Effector memory CD4-positive, alpha-beta T cell (primary cell): Measurements from ENCODE around the gene CENPQ.

Experiments used
- DNase-seq, 3 donors: peaks; one replicate each; pipeline ENCODE4 v3.0.0-alpha.2; 2020
- H3K27ac ChIP-seq: 2 replicates; pipeline ENCODE4 v1.7.0; 2013; ENCODE audit warnings: mild to moderate bottlenecking, low read length, moderate library complexity; ENCODE audit not compliant: insufficient read depth, poor library complexity, severe bottlenecking
- H3K27me3 ChIP-seq: replicated peaks from 2 replicates; pipeline ENCODE4 v1.7.0; 2013; ENCODE audit warnings: mild to moderate bottlenecking, low read length; ENCODE audit not compliant: insufficient read depth, control insufficient read depth, poor library complexity, severe bottlenecking
- H3K36me3 ChIP-seq: 2 replicates; pipeline ENCODE4 v1.7.0; 2013; ENCODE audit warnings: mild to moderate bottlenecking, low read length, moderate library complexity; ENCODE audit not compliant: control insufficient read depth, insufficient read depth
- H3K4me1 ChIP-seq: 2 replicates; pipeline ENCODE4 v1.7.0; 2013; ENCODE audit warnings: low read length, mild to moderate bottlenecking; ENCODE audit not compliant: control insufficient read depth, insufficient read depth, poor library complexity, severe bottlenecking
- H3K4me3 ChIP-seq: 2 replicates; pipeline ENCODE4 v1.7.0; 2013; ENCODE audit warnings: low read length, low read depth, mild to moderate bottlenecking; ENCODE audit not compliant: insufficient read depth, poor library complexity, severe bottlenecking
- H3K9me3 ChIP-seq: 2 replicates; pipeline ENCODE4 v1.7.0; 2013; ENCODE audit warnings: mild to moderate bottlenecking, low read length, moderate library complexity; ENCODE audit not compliant: control insufficient read depth

Gene CENPQ

DNA sequence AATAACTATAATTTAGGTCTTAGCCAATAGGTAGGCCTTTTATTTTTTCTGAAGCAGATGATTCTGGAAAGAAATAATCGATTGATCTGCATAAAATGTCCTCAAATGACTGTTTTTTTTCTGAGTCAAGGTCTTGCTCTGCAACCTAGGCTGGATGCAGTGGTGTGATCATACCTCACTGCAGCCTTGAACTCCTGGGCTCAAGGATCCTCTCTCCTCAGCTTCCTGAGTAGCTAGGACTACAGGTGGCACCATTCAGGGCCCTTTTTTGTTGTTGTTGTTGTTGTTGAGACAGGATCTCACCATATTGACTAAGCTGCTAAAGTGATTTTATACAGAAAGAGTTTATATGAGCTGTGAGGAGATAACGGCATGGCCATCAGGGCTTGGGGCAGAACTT lies 54.7 kb downstream of the CENPQ start:
- Histone ChIP-seq H3K36me3 (no peaks in the 10 kb centered on the region), H3K27me3 (peaks cover 3% of the 10 kb centered on the region), H3K4me1 (no peaks in the 10 kb centered on the region), H3K9me3 (no peaks in the 10 kb centered on the region), H3K4me3 (no peak overlapping the region), H3K27ac (no peak overlapping the region)
- no peak for DNase-seq

DNA sequence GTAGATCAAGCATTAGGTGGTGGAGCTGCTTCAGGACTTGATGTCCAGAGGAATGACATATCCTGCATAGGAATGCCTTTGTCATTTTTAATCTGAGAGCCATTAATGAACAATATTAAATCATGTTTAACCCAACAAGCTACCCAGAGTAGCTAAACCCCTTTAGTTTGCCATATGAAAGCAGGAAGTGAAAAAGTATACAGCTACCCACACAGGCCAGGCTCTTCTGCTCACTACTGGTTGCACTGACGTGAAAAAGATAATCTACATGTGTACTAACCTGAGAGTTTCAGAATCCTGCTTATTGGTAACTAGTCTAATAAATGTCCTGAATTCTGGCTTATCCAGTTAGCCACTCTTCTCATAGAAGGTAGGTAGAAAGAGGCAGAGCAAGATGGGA lies 56.5 kb downstream of the CENPQ start:
- no peak for DNase-seq
- H3K27ac ChIP-seq, result no peak overlapping the region
- H3K4me3 ChIP-seq, result no peak overlapping the region
- H3K27me3 ChIP-seq, result peaks cover 3% of the 10 kb centered on the region
- H3K4me1 ChIP-seq, result no peaks in the 10 kb centered on the region
- no peaks in the 10 kb centered on the region for H3K9me3 ChIP-seq
- no peaks in the 10 kb centered on the region for H3K36me3 ChIP-seq

GRCh38 chr6:49522710-49523593 lies 59.8 kb downstream of the CENPQ start:
- Histone ChIP-seq H3K9me3 (no peaks in the 10 kb centered on the region), H3K4me3 (no peak overlapping the region), H3K36me3 (no peaks in the 10 kb centered on the region), H3K27ac (no peak overlapping the region), H3K27me3 (peaks cover 3% of the 10 kb centered on the region), H3K4me1 (no peaks in the 10 kb centered on the region)
- DNase-seq, result no peak

DNA sequence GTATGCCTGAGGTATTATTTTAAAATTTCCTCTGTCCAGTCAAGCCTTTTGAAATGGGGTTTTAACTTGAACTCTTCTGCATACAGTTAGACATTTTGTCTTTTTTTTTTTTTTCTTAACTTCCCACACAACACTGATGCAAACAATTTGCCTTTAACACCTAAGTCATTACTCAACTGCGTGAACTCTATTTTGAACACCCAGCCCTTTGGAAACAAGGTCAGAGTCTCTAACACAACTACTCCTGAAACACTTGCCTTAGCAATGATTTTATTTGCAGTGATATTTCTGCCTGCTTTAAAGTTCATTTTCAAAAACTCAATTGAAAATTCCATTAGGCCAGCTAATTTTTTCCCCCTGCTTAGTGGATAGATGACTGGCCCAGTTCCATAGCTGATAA lies 60.7 kb downstream of the CENPQ start:
- no peak for DNase-seq
- no peak overlapping the region for H3K4me3 ChIP-seq
- H3K36me3 ChIP-seq, result no peaks in the 10 kb centered on the region
- no peak overlapping the region for H3K27ac ChIP-seq
- H3K9me3 ChIP-seq, result no peaks in the 10 kb centered on the region
- H3K4me1 ChIP-seq, result no peaks in the 10 kb centered on the region
- H3K27me3 ChIP-seq, result peaks cover 3% of the 10 kb centered on the region

DNA sequence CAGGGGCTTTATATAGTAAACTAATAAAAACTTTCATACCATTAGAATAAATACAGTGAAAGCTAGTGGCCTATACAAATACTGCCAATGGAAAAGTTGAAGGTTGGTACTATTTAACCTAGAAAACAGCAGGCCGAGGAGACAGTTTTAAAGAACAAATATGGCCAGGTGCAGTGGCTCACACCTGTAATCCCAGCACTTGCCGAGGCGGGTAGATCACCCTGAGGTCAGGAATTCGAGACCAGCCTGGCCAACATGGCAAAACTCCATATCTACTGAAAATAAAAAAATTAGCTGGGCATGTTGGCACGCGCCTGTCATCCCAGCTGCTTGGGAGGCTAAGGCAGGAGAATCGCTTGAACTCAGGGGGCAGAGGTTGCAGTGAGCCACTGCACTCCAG lies 61.4 kb downstream of the CENPQ start:
- H3K4me3 ChIP-seq, result no peak overlapping the region
- DNase-seq, result no peak
- no peaks in the 10 kb centered on the region for H3K27me3 ChIP-seq
- H3K4me1 ChIP-seq, result no peaks in the 10 kb centered on the region
- no peaks in the 10 kb centered on the region for H3K9me3 ChIP-seq
- no peaks in the 10 kb centered on the region for H3K36me3 ChIP-seq
- no peak overlapping the region for H3K27ac ChIP-seq

GRCh38 chr6:49526598-49526997 lies 63.4 kb downstream of the CENPQ start:
- no peak for DNase-seq
- H3K36me3 ChIP-seq, result no peaks in the 10 kb centered on the region
- H3K4me1 ChIP-seq, result no peaks in the 10 kb centered on the region
- no peak overlapping the region for H3K4me3 ChIP-seq
- no peak overlapping the region for H3K27ac ChIP-seq
- H3K9me3 ChIP-seq, result no peaks in the 10 kb centered on the region
- no peaks in the 10 kb centered on the region for H3K27me3 ChIP-seq

DNA sequence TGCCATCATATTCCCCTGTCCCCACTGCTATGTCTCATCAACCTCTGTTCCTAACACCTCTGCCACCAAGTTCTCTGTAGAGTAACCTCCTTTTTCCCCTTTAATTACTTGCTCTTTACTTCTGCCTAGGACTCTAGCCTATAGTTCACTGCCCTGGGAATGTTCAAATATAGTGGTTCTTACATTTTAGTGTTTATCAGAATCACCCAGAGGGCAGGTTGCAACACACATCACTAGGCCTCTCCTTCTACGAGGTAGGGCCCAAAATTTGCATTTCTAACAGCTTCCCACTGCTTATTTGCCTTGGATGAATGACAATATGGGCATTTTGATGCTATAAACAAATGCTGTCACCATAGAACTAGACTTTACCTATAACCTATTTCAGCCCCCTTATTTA lies 64.2 kb downstream of the CENPQ start:
- Histone ChIP-seq H3K4me1 (no peaks in the 10 kb centered on the region), H3K36me3 (no peaks in the 10 kb centered on the region), H3K27me3 (no peaks in the 10 kb centered on the region), H3K9me3 (no peaks in the 10 kb centered on the region), H3K4me3 (no peak overlapping the region), H3K27ac (no peak overlapping the region)
- DNase-seq, result no peak

DNA sequence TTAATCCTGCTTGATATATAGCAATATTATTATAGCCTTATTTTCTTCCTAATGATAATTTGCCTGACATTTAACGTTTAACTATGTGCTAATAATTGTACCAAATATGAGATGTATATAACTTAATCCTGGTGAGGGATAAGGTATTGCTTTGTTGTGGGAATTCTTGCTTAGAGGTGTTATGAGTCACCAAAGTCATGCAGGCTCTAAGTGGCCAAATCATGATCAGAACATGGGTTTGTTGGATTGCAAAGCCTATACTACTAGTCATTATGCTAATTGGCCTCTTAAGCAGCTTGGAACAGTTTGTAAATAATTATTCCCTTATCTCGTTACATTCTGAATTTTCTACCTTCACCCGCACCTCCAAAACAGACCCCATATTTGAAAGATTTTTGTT lies 65.4 kb downstream of the CENPQ start:
- Histone ChIP-seq H3K9me3 (no peaks in the 10 kb centered on the region), H3K4me1 (no peaks in the 10 kb centered on the region), H3K4me3 (no peak overlapping the region), H3K27me3 (no peaks in the 10 kb centered on the region), H3K27ac (no peak overlapping the region), H3K36me3 (no peaks in the 10 kb centered on the region)
- DNase-seq, result no peak

DNA sequence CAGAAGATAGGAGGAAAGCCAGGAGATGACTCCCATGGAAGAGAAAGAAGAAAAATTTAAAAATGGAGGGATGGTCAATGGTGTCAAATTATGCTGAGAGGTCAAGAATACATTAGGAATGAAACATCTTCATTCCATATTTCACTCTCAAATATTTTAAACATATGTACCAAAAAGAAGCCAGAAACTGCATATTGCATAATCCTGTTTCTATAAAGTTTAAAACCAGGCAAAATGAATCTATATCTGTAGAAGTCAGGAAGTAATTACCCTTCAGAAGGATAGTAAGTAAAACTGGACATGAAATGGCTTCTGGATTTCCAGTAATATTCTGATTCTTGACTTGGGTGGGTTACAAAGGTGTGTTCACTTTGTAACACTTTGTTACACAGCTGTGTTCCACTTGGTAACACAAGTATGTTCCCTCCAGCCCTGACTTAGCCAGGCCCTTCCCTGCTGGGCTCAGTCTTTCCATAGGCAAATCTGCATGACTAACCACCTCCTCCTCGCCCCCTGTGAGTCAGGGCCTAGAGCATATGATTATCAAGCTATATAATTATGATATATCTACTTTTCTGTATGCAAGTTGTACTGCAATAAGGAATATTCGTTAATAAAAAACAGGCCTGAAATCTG lies 67.1 kb downstream of the CENPQ start:
- no peak for DNase-seq
- no peaks in the 10 kb centered on the region for H3K27me3 ChIP-seq
- H3K4me1 ChIP-seq, result no peaks in the 10 kb centered on the region
- no peaks in the 10 kb centered on the region for H3K9me3 ChIP-seq
- no peaks in the 10 kb centered on the region for H3K36me3 ChIP-seq
- H3K4me3 ChIP-seq, result no peak overlapping the region
- no peak overlapping the region for H3K27ac ChIP-seq

- H3K27me3 ChIP-seq, result no peaks in the 10 kb centered on the region
- H3K4me3 ChIP-seq, result no peak overlapping the region
- no peaks in the 10 kb centered on the region for H3K4me1 ChIP-seq
- DNase-seq, result no peak
- no peaks in the 10 kb centered on the region for H3K9me3 ChIP-seq
- no peaks in the 10 kb centered on the region for H3K36me3 ChIP-seq
- H3K27ac ChIP-seq, result no peak overlapping the region
Measured at GRCh38 chr6:49531774-49532569, 68.8 kb downstream of the CENPQ start.
